ENCODE data around the gene LSAMP.

LSAMP gene

DNA sequence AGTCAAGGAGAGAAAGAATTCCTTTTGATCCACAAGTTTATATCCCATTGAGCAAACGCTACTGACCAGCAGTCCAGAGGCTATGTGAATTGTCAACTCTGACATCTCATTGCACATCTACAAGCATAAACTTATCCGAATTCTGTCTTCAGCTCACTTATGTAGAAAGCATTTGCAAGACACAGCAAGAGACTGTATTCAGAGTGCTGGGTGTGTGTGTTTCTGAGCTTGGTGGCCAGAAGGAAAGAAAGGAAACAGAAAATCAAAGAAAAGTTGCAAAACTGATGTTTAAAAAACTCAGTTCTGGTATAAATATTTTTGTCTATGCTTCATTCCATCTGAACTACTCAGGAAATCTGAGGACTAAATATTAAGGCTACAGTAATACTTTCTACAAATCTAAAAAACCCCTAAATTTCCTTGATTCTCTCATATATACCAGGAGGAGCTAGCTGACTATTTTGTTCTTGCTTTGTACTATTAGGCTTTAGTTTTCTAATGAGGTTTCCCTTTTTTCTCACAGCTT is 45.5 kb downstream of the LSAMP start:
- WGBS (ENCODE audit: insufficient coverage, insufficient read length): no CpG with 5 or more reads among the region's 2 CpGs
- no peak overlapping the region for H3K4me3 ChIP-seq (ENCODE audit: low read length)
- H3K27ac ChIP-seq (ENCODE audit: low read length): no peak overlapping the region
- H3K27me3 ChIP-seq (ENCODE audit: control insufficient read depth, insufficient read depth, low read length): no peaks in the 10 kb centered on the region
- H3K36me3 ChIP-seq (ENCODE audit: control insufficient read depth, insufficient read depth, low read length): no peaks in the 10 kb centered on the region
- no peaks in the 10 kb centered on the region for H3K9me3 ChIP-seq (ENCODE audit: control insufficient read depth, insufficient read depth, low read length)
- no peak for DNase-seq (ENCODE audit: low read depth, low spot score)
- no peaks in the 10 kb centered on the region for H3K4me1 ChIP-seq (ENCODE audit: control insufficient read depth, insufficient read depth, low read length)

DNA sequence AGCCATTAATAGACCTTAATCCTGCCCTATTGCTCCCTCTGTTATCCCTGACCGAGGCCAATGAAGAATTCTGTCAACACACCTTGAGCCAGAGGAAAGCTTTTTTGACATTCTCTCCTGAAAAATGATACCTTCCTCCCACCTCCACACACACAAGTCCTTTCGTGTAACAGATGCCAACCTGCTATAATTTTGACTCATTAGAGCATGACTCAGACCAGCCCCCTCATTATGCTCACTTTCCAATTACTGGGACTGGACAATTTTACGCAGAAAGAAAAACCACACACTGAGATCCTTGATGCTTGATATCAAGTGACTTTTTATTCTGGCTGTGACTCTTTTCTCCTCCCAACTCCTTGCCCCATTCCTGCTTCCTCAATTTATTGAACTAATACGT is 50.9 kb downstream of the LSAMP start:
- H3K27ac ChIP-seq (ENCODE audit: low read length): no peak overlapping the region
- H3K4me3 ChIP-seq (ENCODE audit: low read length): no peak overlapping the region
- DNase-seq (ENCODE audit: low read depth, low spot score): no peak
- no CpG with 5 or more reads among the region's 4 CpGs for WGBS (ENCODE audit: insufficient coverage, insufficient read length)
- no peaks in the 10 kb centered on the region for H3K36me3 ChIP-seq (ENCODE audit: control insufficient read depth, insufficient read depth, low read length)
- no peaks in the 10 kb centered on the region for H3K27me3 ChIP-seq (ENCODE audit: control insufficient read depth, insufficient read depth, low read length)
- H3K4me1 ChIP-seq (ENCODE audit: control insufficient read depth, insufficient read depth, low read length): no peaks in the 10 kb centered on the region
- no peaks in the 10 kb centered on the region for H3K9me3 ChIP-seq (ENCODE audit: control insufficient read depth, insufficient read depth, low read length)

DNA sequence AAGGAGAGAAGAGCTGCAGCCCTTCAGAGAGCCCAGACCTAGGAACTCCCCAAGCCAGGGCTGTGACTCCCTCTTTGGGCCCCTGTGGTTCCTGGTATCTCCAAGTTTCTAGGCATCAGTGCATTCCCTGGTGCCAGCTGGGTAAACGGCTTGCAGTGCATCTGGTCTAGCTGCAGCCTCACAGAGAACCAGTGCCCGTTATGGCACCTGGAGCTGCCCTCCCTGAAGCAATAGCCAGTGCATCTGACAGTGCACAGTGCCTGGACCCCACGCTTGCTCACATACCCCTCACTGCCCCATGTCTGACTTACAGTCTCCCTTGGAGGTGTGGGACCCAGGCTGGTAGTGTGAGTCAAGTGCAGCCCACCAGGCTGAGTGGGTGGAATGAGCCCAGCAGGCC is 52.1 kb downstream of the LSAMP start:
- Histone ChIP-seq H3K27ac (ENCODE audit: low read length) (no peak overlapping the region), H3K4me1 (ENCODE audit: control insufficient read depth, insufficient read depth, low read length) (no peaks in the 10 kb centered on the region; the same call in 1 of the 2 replicates), H3K36me3 (ENCODE audit: control insufficient read depth, insufficient read depth, low read length) (no peaks in the 10 kb centered on the region), H3K27me3 (ENCODE audit: control insufficient read depth, insufficient read depth, low read length) (no peaks in the 10 kb centered on the region), H3K9me3 (ENCODE audit: control insufficient read depth, insufficient read depth, low read length) (no peaks in the 10 kb centered on the region), H3K4me3 (ENCODE audit: low read length) (no peak overlapping the region)
- DNase-seq (ENCODE audit: low read depth, low spot score): no peak
- no CpG with 5 or more reads among the region's 3 CpGs for WGBS (ENCODE audit: insufficient coverage, insufficient read length)

DNA sequence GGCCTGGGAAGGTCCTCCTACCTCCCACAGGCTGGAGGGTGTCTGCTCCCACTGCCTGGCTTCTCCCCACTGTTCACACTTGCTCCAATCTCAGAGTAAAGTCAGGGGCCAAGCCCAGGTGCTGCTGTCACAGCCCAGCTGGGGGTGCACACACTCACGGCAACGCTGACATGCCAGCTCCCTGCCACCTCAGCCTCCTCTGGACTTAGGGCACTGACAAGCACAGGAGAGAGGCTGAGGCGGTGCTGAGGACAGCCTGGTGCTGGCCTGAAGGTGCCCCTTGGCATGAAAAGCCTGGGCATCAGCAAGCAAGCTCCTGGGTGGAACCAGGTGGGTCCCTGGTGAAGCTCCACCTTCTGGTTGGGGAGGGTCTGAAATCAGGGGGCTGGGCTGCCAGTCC is 53.0 kb downstream of the LSAMP start:
- WGBS (ENCODE audit: insufficient coverage, insufficient read length): no CpG with 5 or more reads among the region's 3 CpGs

DNA sequence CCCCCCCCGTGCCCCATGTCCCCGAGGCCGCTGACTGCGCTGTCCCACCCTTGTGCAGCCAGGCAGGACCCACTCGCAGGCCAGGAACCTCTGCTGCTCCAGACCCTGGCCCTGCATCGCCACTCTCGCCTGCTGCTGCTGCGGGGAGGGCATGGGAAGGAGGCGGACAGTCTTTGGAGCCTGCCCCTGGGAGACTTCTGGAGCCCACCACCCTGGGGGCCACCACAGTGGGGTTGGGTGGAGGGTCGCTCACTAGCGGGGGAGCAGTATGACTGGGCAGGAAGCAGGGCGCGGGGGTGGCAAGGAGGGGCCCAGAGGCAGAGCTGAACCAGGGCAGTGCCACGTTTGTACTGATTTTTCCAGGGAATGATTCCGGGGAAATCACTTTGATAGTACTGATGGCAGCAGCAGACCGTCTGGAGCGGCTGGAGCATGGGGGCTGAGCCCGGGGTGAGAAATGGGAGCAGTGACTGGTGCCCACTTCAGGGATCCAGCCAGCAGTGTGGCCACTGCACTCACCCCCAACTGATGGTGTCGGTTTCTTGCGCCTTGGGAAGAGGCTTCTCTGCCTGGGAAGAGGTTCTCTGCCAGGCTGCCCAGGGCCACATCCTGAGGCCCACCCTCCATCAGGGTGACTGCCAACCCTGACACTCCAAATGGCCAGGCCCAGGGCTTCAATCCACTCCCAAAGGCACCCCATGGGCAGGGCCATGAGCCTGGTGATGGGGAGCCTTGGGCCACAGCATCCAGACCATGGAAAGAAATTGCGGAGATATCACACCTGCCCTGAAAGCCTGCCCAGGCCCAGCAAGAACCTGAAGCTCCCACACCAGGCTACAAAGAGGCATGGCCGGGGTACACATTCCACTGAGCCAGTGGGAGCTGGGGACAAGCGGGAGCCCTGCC is 53.7 kb downstream of the LSAMP start:
- Histone ChIP-seq H3K27me3 (ENCODE audit: control insufficient read depth, insufficient read depth, low read length) (no peaks in the 10 kb centered on the region), H3K4me1 (ENCODE audit: control insufficient read depth, insufficient read depth, low read length) (no peaks in the 10 kb centered on the region; the same call in 1 of the 2 replicates), H3K36me3 (ENCODE audit: control insufficient read depth, insufficient read depth, low read length) (no peaks in the 10 kb centered on the region), H3K4me3 (ENCODE audit: low read length) (no peak overlapping the region), H3K9me3 (ENCODE audit: control insufficient read depth, insufficient read depth, low read length) (no peaks in the 10 kb centered on the region), H3K27ac (ENCODE audit: low read length) (no peak overlapping the region)
- WGBS (ENCODE audit: insufficient coverage, insufficient read length): no CpG with 5 or more reads among the region's 23 CpGs
- no peak for DNase-seq (ENCODE audit: low read depth, low spot score)

More for the DNA sequence above, 53.0 kb downstream of the LSAMP start:
- no peak for DNase-seq (ENCODE audit: low read depth, low spot score)
- no peaks in the 10 kb centered on the region for H3K27me3 ChIP-seq (ENCODE audit: control insufficient read depth, insufficient read depth, low read length)
- no peak overlapping the region for H3K4me3 ChIP-seq (ENCODE audit: low read length)
- no peaks in the 10 kb centered on the region for H3K9me3 ChIP-seq (ENCODE audit: control insufficient read depth, insufficient read depth, low read length)
- no peak overlapping the region for H3K27ac ChIP-seq (ENCODE audit: low read length)
- no peaks in the 10 kb centered on the region for H3K36me3 ChIP-seq (ENCODE audit: control insufficient read depth, insufficient read depth, low read length)
- H3K4me1 ChIP-seq (ENCODE audit: control insufficient read depth, insufficient read depth, low read length): no peaks in the 10 kb centered on the region; the same call in 1 of the 2 replicates

DNA sequence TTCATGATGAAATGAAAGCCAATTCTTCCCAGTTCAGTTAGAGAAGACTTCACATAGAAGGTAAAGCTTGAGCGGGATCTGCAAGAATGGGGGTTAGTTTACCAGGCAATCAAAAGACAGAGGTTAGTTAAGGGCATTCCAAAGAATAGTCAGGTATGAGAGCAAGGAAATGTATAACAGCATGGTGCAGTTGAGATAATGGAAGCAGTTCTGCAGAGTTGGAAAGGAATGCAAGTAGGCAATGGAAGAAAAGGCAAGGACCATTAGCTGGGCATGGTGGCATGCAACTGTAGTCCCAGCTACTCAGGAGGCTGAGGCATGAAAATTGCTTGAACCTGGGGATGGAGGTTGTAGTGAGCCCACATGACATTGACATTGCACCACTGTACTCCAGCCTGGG is 55.0 kb downstream of the LSAMP start:
- no peak overlapping the region for H3K4me3 ChIP-seq (ENCODE audit: low read length)
- H3K27me3 ChIP-seq (ENCODE audit: control insufficient read depth, insufficient read depth, low read length): no peaks in the 10 kb centered on the region
- no peaks in the 10 kb centered on the region for H3K9me3 ChIP-seq (ENCODE audit: control insufficient read depth, insufficient read depth, low read length)
- H3K27ac ChIP-seq (ENCODE audit: low read length): no peak overlapping the region
- WGBS (ENCODE audit: insufficient coverage, insufficient read length): no CpG with 5 or more reads among the region's 1 CpG
- no peaks in the 10 kb centered on the region for H3K36me3 ChIP-seq (ENCODE audit: control insufficient read depth, insufficient read depth, low read length)
- DNase-seq (ENCODE audit: low read depth, low spot score): no peak
- no peaks in the 10 kb centered on the region; the same call in 1 of the 2 replicates for H3K4me1 ChIP-seq (ENCODE audit: control insufficient read depth, insufficient read depth, low read length)

DNA sequence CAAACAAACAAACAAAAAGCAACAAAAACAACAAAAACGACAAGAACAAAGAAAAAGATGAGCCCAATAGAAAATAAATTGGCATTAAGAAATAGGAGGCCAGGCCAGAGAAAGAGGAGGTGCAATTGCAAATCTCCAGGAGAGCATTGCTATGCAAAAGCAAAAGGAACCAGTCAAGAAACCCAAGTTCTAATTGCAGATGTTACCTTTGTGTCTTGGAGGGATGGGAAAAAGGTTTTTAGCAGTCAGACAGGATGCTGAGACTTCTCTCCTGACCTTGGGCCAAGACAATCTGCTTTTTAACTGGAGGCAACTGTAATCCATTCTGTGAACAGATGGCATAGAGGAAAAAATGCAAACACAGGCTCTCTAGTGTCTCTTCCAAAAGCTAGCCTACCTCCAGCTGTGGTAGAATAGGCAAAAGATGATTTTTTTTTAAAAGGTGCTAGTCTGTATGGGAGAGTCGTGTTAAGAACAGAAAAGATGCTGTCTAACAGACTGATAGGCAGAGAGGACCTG is 56.4 kb downstream of the LSAMP start:
- Histone ChIP-seq H3K9me3 (ENCODE audit: control insufficient read depth, insufficient read depth, low read length) (no peaks in the 10 kb centered on the region), H3K27me3 (ENCODE audit: control insufficient read depth, insufficient read depth, low read length) (no peaks in the 10 kb centered on the region), H3K4me3 (ENCODE audit: low read length) (no peak overlapping the region), H3K27ac (ENCODE audit: low read length) (no peak overlapping the region), H3K4me1 (ENCODE audit: control insufficient read depth, insufficient read depth, low read length) (no peaks in the 10 kb centered on the region; the same call in 1 of the 2 replicates), H3K36me3 (ENCODE audit: control insufficient read depth, insufficient read depth, low read length) (no peaks in the 10 kb centered on the region)
- WGBS (ENCODE audit: insufficient coverage, insufficient read length): no CpG with 5 or more reads among the region's 2 CpGs
- no peak for DNase-seq (ENCODE audit: low read depth, low spot score)

DNA sequence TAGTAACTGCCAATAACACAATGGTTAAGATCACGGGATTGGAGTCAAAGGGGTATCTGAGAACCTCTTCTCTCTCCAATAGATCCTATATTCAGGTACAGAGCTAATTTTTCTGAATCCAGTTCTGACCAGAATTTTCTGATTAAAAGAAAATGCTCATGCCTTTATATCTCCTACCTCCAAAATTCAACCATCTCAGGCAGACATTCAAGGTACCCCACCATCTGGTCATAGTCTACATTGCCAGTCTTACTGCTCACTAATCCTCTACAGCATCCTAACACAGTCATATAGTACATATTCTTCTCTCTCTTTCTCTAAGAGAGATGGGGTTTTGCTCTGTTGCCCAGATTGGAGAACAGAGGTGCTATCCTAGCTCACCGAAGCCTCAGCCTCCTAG is 59.1 kb downstream of the LSAMP start:
- Histone ChIP-seq H3K9me3 (ENCODE audit: control insufficient read depth, insufficient read depth, low read length) (no peaks in the 10 kb centered on the region), H3K36me3 (ENCODE audit: control insufficient read depth, insufficient read depth, low read length) (no peaks in the 10 kb centered on the region), H3K27ac (ENCODE audit: low read length) (no peak overlapping the region), H3K27me3 (ENCODE audit: control insufficient read depth, insufficient read depth, low read length) (no peaks in the 10 kb centered on the region), H3K4me3 (ENCODE audit: low read length) (no peak overlapping the region), H3K4me1 (ENCODE audit: control insufficient read depth, insufficient read depth, low read length) (no peaks in the 10 kb centered on the region; the same call in 1 of the 2 replicates)
- no peak for DNase-seq (ENCODE audit: low read depth, low spot score)
- WGBS (ENCODE audit: insufficient coverage, insufficient read length): no CpG with 5 or more reads among the region's 2 CpGs

DNA sequence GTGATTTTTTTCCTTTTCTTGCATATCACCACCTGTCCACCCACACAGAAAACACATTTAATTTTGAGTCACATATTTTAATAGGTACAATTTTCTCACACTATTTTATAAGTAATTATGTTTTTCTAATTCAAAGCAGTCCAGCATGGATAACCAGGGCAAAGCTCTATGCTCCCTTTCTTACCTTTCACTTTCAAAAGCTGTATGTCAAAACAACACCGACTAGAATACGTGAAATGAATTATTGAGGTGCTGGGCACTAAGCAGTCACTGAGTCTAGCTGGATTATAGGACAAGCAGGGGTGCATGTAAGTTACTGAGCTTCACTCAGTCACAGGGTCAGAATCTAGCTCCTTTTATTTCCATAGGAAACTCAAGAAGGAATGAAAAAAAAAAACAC is 60.6 kb downstream of the LSAMP start:
- Histone ChIP-seq H3K27me3 (ENCODE audit: control insufficient read depth, insufficient read depth, low read length) (no peaks in the 10 kb centered on the region), H3K27ac (ENCODE audit: low read length) (no peak overlapping the region), H3K9me3 (ENCODE audit: control insufficient read depth, insufficient read depth, low read length) (no peaks in the 10 kb centered on the region), H3K4me1 (ENCODE audit: control insufficient read depth, insufficient read depth, low read length) (no peaks in the 10 kb centered on the region; the same call in 1 of the 2 replicates), H3K36me3 (ENCODE audit: control insufficient read depth, insufficient read depth, low read length) (no peaks in the 10 kb centered on the region), H3K4me3 (ENCODE audit: low read length) (no peak overlapping the region)
- no peak for DNase-seq (ENCODE audit: low read depth, low spot score)
- WGBS (ENCODE audit: insufficient coverage, insufficient read length): no CpG with 5 or more reads among the region's 2 CpGs

DNA sequence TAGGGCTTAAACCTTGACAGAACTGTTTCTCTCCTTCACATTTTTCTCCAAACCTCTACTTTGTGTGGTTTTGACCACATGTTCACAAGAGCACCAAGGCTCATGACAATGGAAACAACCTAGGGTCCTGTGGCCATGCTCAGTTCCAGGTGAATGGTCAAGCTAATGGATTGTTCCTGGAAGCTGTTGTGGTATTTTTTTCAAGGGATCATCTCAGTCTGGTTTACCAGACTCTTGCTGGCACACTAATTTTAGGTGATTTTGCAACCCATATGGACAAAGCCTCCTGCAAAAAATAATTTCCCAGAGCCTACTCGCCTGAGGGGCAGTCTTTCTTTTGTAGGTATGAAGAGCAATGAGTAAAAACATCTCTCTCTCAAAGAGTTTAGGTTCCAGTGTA is 67.2 kb downstream of the LSAMP start:
- Histone ChIP-seq H3K27me3 (ENCODE audit: control insufficient read depth, insufficient read depth, low read length) (no peaks in the 10 kb centered on the region), H3K36me3 (ENCODE audit: control insufficient read depth, insufficient read depth, low read length) (no peaks in the 10 kb centered on the region), H3K9me3 (ENCODE audit: control insufficient read depth, insufficient read depth, low read length) (no peaks in the 10 kb centered on the region), H3K4me1 (ENCODE audit: control insufficient read depth, insufficient read depth, low read length) (no peaks in the 10 kb centered on the region), H3K27ac (ENCODE audit: low read length) (no peak overlapping the region), H3K4me3 (ENCODE audit: low read length) (no peak overlapping the region)
- DNase-seq (ENCODE audit: low read depth, low spot score): no peak
- no CpG with 5 or more reads among the region's 1 CpG for WGBS (ENCODE audit: insufficient coverage, insufficient read length)

Data from iPS DF 6.9 (cell line).